Neural progenitor cell (in vitro differentiated cells): Measurements from ENCODE around the gene FAU. TPM values are rescaled to one million over a fixed set of nuclear protein-coding genes. Genes with fewer than 3 reads are reported as not detected.

Source experiments
- DNase-seq: peaks from one replicate; pipeline ENCODE4 v3.0.0-alpha.2; 2016; ENCODE audit warnings: low spot score
- H2AFZ ChIP-seq: fragments of 200-600 bp; sonication (generic); replicated peaks from 2 replicates; pipeline ENCODE4 v1.6.1; 2016; ENCODE audit warnings: antibody characterized with exemption
- H3F3A ChIP-seq: fragments of 200-600 bp; sonication (generic); 2 replicates; pipeline ENCODE4 v1.6.1; 2016; ENCODE audit warnings: antibody characterized with exemption, low read depth
- H3K27ac ChIP-seq: fragments of 200-600 bp; sonication (generic); 2 replicates; pipeline ENCODE4 v1.5.1; 2016; ENCODE audit warnings: mild to moderate bottlenecking
- H3K27me3 ChIP-seq: fragments of 200-600 bp; sonication (generic); 2 replicates; pipeline ENCODE4 v1.6.1; 2016; ENCODE audit warnings: mild to moderate bottlenecking, moderate library complexity
- H3K36me3 ChIP-seq: fragments of 200-600 bp; sonication (generic); 2 replicates; pipeline ENCODE4 v1.5.1; 2016
- H3K4me1 ChIP-seq: fragments of 200-600 bp; sonication (generic); 2 replicates; pipeline ENCODE4 v1.6.1; 2016; ENCODE audit warnings: mixed run types
- H3K4me2 ChIP-seq: fragments of 200-600 bp; sonication (generic); 2 replicates; pipeline ENCODE4 v1.6.1; 2016
- H3K4me3 ChIP-seq: fragments of 200-600 bp; sonication (generic); 2 replicates; pipeline ENCODE4 v1.5.1; 2016
- H3K79me2 ChIP-seq: fragments of 200-600 bp; sonication (generic); 2 replicates; pipeline ENCODE4 v1.6.1; 2016; ENCODE audit warnings: low read depth
- H3K9ac ChIP-seq: fragments of 200-600 bp; sonication (generic); 2 replicates; pipeline ENCODE4 v1.6.1; 2016
- H3K9me3 ChIP-seq: fragments of 200-600 bp; sonication (generic); 2 replicates; pipeline ENCODE4 v1.5.1; 2016; ENCODE audit warnings: low read depth
- H4K20me1 ChIP-seq: fragments of 200-600 bp; sonication (generic); 2 replicates; pipeline ENCODE4 v1.6.1; 2016; ENCODE audit warnings: low read depth
- H3K27ac Mint-ChIP-seq: 3 replicates; pipeline ENCODE4 v1.8.0; 2021; ENCODE audit warnings: mixed read lengths
- H3K27me3 Mint-ChIP-seq: 2 replicates; pipeline ENCODE4 v1.8.0; 2022; ENCODE audit warnings: low read depth, mild to moderate bottlenecking, inconsistent platforms, moderate library complexity, mixed read lengths; ENCODE audit not compliant: insufficient read depth
- H3K36me3 Mint-ChIP-seq: 3 replicates; pipeline ENCODE4 v1.8.0; 2021; ENCODE audit warnings: mixed read lengths
- H3K4me1 Mint-ChIP-seq: 3 replicates; pipeline ENCODE4 v1.8.0; 2021; ENCODE audit warnings: mixed read lengths
- H3K4me3 Mint-ChIP-seq: 3 replicates; pipeline ENCODE4 v1.8.0; 2021; ENCODE audit warnings: mild to moderate bottlenecking, moderate library complexity, mixed read lengths
- H3K9me3 Mint-ChIP-seq: 3 replicates; pipeline ENCODE4 v1.8.0; 2020; ENCODE audit warnings: mixed read lengths
- CTCF ChIP-seq: fragments of 200-600 bp; sonication (generic); IDR thresholded peaks from 2 replicates; pipeline ENCODE4 v1.5.1; 2017; ENCODE audit warnings: antibody characterized with exemption, mild to moderate bottlenecking
- EZH2 ChIP-seq: fragments of 200-600 bp; sonication (generic); IDR thresholded peaks from 2 replicates; pipeline ENCODE4 v1.6.1; 2017; ENCODE audit warnings: antibody characterized with exemption, mild to moderate bottlenecking, moderate library complexity
- EZH2phosphoT487 ChIP-seq: fragments of 200-600 bp; sonication (generic); IDR thresholded peaks from 2 replicates; pipeline ENCODE4 v1.6.1; 2017; ENCODE audit warnings: antibody characterized with exemption
- total RNA-seq: library from RNA; depleted of rRNA; stranded (reverse); fragments of >200 nt; gene quantifications from 2 replicates; pipeline ENCODE4 v1.2.3, GENCODE V29; 2015; ENCODE audit warnings: low replicate concordance

FAU gene
- total RNA-seq, 1 donor from 2014 or later = 288 TPM

GRCh38 chr11:65086809-65087208, 35.1 kb downstream of the FAU start:
- Histone ChIP-seq H4K20me1 (no peaks in the 10 kb centered on the region), H3K9me3 (no peaks in the 10 kb centered on the region), H2AFZ (no peak overlapping the region), H3F3A (peaks cover 8% of the 10 kb centered on the region), H3K79me2 (peaks cover 32% of the 10 kb centered on the region), H3K4me2 (no peak overlapping the region), H3K27ac (no peak overlapping the region), H3K36me3 (no peaks in the 10 kb centered on the region), H3K27me3 (no peaks in the 10 kb centered on the region), H3K4me1 (peaks cover 14% of the 10 kb centered on the region), H3K9ac (no peak overlapping the region), H3K4me3 (no peak overlapping the region)
- no peak for DNase-seq
- H3K4me1 Mint-ChIP-seq = peaks cover 23% of the 10 kb centered on the region
- peak overlapping the region; percentile 48 for H3K4me3 Mint-ChIP-seq
- no peak overlapping the region for H3K27ac Mint-ChIP-seq
- TF ChIP-seq CTCF (no peak), EZH2 (no peak), EZH2phosphoT487 (no peak)
- H3K36me3 Mint-ChIP-seq = peaks cover 6% of the 10 kb centered on the region
- H3K9me3 Mint-ChIP-seq = no peaks in the 10 kb centered on the region
- peaks cover 9% of the 10 kb centered on the region for H3K27me3 Mint-ChIP-seq

DNA sequence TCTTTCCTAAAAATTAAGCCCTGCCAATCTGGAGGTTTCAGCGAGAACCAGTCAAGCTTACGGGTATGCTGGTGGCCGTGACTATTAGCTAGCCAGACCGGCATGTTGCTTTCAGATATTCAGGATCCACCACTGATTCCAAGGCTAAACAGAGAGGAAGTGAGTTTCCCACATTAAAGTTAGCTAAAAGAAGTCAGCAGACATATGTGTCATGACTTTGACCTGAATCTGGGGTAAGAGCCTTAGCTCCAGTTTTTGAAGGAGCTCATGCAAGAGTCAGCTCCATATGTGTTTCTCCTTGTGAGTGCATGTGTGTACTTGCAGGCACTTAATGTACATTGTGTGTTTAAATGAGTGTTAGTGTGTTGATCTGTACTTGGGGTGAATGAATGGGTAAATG, 36.5 kb downstream of the FAU start:
- Histone ChIP-seq H3F3A (peaks cover 12% of the 10 kb centered on the region), H3K9me3 (no peaks in the 10 kb centered on the region), H3K36me3 (peaks cover 4% of the 10 kb centered on the region), H3K9ac (no peak overlapping the region), H3K4me1 (peaks cover 14% of the 10 kb centered on the region), H3K79me2 (peaks cover 46% of the 10 kb centered on the region), H3K4me2 (peak overlapping the region; percentile 96), H4K20me1 (no peaks in the 10 kb centered on the region), H3K27ac (no peak overlapping the region), H2AFZ (no peak overlapping the region), H3K27me3 (no peaks in the 10 kb centered on the region), H3K4me3 (no peak overlapping the region)
- Mint-ChIP-seq H3K9me3 (no peaks in the 10 kb centered on the region), H3K4me1 (peaks cover 23% of the 10 kb centered on the region), H3K36me3 (peaks cover 11% of the 10 kb centered on the region), H3K27me3 (peaks cover 9% of the 10 kb centered on the region), H3K27ac (no peak overlapping the region), H3K4me3 (peak overlapping the region; percentile 98)
- no peak for TF ChIP-seq EZH2
- no peak for TF ChIP-seq CTCF
- no peak for TF ChIP-seq EZH2phosphoT487
- no peak for DNase-seq

DNA sequence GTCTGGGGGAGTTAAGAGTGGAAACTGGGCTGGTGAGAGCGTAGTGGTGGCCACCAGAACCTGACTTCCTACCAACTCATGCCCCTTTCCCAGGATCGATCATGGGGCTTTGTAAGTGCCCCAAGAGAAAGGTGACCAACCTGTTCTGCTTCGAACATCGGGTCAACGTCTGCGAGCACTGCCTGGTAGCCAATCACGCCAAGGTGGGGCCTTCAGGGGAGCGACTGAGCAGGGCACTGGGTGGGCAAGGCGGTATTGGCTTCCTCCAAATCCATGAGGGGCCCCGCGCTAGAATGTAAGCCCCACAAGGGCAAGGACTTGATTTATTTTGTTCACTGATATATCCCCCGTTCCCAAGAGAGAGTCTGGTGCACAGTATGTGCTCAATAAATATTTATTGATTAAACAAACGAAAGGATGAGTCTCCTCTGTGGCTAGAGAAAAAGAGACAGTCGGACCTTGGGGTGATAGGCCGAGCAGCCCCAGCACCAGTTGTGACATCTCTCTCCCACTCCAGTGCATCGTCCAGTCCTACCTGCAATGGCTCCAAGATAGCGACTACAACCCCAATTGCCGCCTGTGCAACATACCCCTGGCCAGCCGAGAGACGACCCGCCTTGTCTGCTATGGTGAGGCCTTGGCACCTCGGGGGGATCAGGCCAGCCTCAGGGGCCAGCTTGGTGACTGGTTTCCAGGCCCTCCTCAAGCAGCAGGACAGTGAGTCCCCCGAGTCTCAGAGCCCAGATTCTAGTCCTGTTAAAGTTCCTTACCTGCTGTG, 37.1 kb downstream of the FAU start:
- Histone ChIP-seq H3F3A (peaks cover 14% of the 10 kb centered on the region), H3K79me2 (peaks cover 48% of the 10 kb centered on the region), H2AFZ (peak overlapping the region; percentile 83), H3K4me1 (peaks cover 14% of the 10 kb centered on the region), H3K4me2 (peak overlapping the region; percentile 96), H4K20me1 (no peaks in the 10 kb centered on the region), H3K36me3 (peaks cover 5% of the 10 kb centered on the region), H3K9ac (peak overlapping the region; percentile 90), H3K27me3 (no peaks in the 10 kb centered on the region), H3K27ac (peak overlapping the region; percentile 93), H3K4me3 (peak overlapping the region; percentile 91), H3K9me3 (no peaks in the 10 kb centered on the region)
- DNase-seq = no peak
- no peak for TF ChIP-seq CTCF
- no peak for TF ChIP-seq EZH2
- TF ChIP-seq EZH2phosphoT487 = no peak
- Mint-ChIP-seq H3K4me3 (peak overlapping the region; percentile 98), H3K27ac (peak overlapping the region; percentile 96), H3K4me1 (peaks cover 23% of the 10 kb centered on the region), H3K36me3 (peaks cover 14% of the 10 kb centered on the region), H3K27me3 (peaks cover 9% of the 10 kb centered on the region), H3K9me3 (no peaks in the 10 kb centered on the region)
